Stimulated activated CD4-positive, alpha-beta T cell treated with anti-CD3 and anti-CD28 coated beads, Interleukin-2, amount 100 ng/mL, for 48 hours (primary cell): ENCODE data around the gene SLC31A2.
"Not testable (repeated sequence)": the region's sequence is repeated elsewhere in the genome, so short reads cannot be mapped to it uniquely, and the experiment has no call there.

Source experiments
- DNase-seq, 2 donors: peaks; one replicate each; pipeline ENCODE4 v3.0.0-alpha.2; 2020

The SLC31A2 gene

DNA sequence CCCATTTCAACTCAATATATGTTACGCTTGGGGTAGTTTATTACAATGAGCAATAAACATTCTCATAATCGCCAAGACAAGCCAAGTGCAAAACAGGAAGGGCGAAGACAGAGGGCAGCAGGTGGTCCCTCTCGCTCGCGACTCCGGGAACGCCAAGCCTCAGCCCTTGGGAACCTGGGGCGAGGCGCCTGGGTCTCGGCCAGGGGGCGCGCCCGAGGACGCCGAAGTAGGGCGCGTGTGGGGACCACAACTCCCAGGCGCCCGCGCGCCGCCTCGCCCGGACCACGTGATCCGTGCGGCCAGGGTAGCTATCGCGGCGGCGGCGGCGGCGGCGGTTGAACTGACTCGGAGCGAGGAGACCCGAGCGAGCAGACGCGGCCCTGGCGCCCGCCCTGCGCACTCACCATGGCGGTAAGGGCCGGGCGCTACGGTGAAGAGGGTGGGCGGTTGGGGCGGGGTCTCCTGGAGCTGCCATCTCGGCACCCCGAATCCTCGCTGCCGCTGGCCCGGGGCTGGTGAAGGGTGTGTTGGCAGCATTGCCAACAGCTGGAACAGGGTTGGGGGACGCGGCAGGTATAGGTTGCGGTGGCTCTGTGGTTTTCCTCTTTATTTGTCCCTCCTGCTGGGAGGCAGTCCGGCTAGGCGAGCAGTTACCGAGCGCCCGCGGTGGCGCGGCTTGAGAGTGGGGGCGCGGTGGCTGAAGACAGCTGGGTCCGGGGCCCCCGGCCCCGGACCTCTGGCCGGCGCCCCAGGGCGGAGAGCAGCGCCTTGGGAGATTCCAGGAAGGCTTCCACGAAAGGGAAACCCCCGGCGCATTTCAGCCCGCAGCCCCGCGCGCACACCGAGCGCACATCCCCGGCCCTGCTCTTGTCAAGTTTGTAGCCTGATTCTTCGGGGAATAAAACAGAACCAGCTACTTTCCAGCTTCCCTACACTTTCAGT, at the start of gene SLC31A2:
TSS of gene SLC31A2 (plus strand) at position 338 of the 942 bp plus-strand sequence. CDS start at position 406, 68 bp downstream.
- peak; percentile 84 to 87 for DNase-seq

- DNase-seq = not testable (repeated sequence)
Measured at GRCh38 chr9:113105345-113105744, 45.5 kb upstream of the SLC31A2 start.

DNA sequence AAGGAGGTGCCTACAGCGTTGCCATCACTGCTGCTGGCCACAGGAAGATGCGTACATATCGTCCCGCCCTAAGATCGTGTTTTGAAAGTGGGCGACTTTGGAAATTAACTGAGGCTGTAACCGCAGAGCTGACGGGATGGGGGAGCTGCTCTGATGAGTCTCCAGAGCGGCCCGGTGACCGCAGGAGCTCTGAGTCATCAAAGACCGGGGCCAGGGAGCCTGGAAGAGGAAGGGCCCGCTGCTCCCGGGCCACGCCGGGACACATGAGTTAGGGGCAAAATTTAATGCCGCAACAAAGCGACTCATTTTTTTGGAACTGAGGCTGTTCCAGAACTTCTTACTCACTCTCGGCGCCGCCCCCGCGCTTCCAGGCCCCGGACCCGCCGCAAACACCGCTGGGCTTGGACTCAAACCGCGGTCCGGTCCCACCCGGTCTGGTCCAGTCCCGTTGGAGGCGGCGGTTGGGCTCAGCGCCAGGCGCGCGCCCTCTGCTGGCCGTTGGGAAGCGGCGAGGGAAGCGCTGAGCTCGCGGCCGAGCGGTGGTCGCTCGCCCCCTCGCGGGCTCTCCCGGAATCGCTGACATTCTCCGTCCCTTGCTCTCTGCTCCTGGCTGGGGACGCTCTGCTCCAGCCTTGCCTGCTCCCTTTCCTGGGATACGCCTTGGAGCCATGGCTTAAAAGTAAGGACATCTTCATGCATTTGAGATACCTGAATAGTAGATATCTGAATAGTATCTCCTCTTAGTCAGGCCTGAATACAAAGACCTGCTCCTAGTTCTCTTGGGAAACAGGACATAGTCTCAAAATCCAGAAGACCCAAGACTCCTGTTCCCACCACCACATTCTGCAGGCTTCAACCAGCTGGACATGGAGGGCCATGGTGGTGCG, 39.5 kb upstream of the SLC31A2 start:
- DNase-seq = not testable (repeated sequence)

GRCh38 chr9:113112706-113113510, 37.9 kb upstream of the SLC31A2 start:
- not testable (repeated sequence) for DNase-seq

GRCh38 chr9:113118829-113119228, 32.0 kb upstream of the SLC31A2 start:
- not testable (repeated sequence) for DNase-seq

DNA sequence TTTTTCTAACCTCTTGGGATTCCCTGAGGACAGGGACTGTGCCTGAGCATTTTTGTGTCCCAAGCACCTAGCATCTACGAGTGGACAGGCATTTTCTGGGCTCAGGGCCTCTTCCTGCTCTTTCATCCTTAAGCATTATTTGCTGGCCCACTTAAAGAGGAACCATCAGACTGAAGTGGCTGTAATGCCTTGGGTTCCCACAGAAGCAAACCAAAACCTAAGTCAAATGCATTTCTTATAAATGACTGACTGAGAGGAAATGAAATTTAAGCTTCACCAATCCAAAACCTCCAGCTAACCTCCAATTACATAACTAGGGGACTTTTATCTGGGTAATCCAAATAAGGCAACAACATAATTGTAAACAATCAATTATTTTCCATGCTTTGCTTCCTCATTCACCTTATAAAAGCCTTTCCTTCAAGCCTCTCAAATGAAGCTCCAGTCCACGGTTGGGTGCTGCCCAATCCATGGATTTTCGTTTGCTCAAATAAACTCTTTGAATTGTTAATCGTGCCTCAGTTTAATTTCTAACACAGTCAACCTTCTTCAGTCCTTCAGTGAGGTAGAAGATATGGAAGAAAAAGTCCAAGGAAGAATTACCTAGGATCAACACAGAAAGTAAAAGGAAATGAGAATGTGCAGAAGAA, 25.3 kb upstream of the SLC31A2 start:
- DNase-seq = no peak

DNA sequence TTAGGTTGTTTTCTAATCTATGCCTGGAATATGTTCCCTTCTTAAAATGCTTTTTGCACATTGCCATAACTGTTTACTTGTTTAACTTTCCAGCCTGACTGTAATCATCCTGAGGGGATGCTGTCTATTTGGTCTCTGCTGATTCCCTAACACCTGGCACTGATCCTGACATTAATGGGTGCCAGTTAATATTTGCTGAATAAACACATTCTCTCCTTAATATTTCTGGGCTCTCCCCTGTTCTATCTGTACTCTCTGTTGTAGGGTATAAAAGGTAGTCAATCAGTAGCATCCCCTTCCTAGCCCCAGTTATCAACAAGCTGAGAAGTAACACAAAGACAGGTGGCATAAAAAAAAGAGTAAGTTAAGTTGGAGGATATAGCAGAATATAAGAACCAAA, 21.3 kb upstream of the SLC31A2 start:
- no peak for DNase-seq

DNA sequence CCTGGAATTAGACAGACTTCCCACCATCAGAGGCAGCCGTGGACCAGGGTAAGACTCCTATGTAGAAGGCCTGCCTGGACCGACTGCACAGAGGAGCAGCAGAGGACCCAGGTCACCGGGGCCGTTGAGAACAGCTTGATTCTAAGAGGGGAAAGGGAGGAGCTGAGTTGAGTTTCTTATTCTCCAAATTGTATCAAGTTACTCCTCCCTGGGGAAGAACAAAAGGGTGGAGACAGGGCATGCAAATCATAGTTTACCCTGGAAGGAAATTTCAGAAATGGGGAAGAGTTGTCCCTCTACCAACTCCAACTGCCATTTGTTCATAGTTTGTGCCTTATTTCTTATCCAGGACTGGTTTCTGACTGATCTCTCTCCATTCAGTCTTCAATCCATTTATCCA, 20.9 kb upstream of the SLC31A2 start:
- DNase-seq = no peak

DNA sequence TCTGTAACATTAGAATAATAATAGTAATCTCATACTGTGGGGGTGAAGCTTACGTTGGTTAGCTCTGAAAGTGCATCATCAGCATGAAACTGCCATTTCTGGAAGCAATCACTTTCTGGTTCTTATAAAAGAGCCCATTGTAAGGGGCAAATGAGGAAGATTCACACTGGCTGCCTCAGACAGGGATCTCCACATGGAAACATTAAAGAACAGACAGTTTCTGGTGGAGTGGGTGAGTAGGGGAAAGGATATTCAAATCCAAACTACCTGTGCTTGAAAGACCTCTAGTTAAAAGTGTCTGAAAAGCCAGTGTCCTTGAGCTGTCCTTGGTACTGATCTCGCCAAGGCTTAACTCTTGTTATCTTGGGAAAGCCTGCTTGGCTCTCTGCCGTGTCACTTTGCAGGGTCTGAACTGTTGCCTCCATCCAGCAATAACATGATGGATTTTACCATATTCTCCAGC, 19.1 kb upstream of the SLC31A2 start:
- DNase-seq = no peak

DNA sequence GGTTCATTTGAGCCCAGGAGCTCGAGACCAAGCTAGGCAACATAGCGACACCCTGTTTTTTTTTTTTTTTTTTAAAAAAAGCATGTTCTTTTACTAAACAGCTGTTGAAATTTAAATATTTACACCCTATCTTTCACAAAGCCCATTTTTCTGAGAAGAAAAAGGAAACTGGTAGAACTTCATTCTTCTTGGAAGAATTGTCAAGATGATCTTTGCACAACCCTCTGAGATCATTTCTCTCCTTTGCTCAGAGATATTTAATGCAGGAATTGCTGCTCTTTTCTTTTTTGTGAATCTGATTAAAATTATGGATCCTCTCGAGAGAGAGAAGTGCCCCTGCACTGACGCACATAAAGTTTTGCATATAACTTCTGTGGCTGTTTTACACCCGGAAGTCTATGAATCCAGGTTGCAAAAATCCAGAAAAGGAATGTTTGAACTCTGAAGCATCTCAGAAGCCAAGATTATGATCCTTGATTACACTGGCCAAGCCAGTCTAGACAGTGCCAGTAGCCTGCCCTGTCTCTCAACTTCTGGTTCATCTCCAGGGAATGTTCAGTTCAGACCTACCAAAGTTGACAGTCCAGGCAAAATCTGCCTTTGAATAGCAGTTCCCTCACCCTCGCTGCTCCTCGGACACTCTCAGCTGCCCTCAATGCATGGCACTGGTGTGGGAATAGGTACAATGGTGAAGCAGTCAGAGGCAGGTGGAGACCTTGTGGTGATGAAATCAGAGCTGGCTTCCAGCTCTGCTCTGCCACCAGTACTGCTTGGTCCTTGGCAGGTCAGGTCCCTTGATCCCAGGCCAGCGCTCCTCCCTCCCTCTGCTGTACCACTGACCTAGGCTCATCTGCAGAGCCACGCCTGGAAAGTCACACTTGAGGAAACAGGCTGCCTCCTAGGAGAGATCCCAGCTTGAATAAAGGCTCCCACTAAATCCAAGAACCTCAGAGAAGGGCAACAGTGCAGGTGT, 13.3 kb upstream of the SLC31A2 start:
- no peak for DNase-seq

- no peak for DNase-seq
Measured at GRCh38 chr9:113138760-113139159, 12.0 kb upstream of the SLC31A2 start.

DNA sequence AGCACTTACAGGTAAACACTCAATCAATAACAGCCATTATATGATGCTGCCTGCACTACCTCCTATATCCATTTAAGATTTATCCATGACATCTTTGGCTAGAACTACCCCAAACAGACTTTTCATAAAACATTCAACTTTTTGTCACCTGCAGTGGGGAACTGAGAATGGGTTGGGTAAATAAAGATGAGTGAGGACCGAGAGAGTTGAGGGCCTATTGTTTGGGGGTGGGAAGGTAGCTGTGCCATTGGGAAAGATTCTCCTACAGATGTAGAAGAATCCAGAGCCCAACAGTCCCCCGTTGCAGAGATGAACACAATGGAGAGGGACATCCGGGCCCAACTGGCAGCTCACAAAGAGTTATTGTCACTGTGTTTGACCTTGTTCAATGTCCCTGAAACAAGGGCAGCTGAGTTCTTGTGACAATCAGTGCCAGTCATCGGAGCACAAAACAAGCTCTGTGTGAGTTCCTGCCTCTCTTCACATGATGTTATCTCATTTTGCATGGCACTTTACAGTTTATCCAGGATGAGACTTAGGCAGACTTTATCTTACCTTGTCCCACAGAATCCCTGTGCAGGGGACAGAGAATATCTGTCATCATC, 11.5 kb upstream of the SLC31A2 start:
- DNase-seq = no peak

DNA sequence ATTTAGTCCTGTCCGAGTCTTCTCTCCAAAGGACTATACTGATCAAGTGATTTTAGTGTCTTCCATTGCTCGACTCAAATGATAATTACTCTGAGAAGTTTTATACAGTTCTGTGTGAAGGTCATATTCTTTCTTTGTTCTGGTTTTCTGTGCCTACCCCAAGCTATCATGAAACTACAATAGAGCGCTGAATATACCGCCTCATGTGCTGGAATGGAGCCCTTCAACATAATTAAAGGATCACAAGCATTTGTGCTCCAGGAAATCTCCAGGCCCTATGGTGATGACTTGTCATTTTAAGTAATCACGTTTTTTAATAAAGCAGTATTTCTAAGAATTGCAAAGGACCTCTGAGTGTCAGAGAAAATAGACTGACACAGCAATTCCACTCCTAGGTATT, 10.9 kb upstream of the SLC31A2 start:
- DNase-seq = no peak

GRCh38 chr9:113140896-113141295, 9.9 kb upstream of the SLC31A2 start:
- DNase-seq = not testable (repeated sequence)

DNA sequence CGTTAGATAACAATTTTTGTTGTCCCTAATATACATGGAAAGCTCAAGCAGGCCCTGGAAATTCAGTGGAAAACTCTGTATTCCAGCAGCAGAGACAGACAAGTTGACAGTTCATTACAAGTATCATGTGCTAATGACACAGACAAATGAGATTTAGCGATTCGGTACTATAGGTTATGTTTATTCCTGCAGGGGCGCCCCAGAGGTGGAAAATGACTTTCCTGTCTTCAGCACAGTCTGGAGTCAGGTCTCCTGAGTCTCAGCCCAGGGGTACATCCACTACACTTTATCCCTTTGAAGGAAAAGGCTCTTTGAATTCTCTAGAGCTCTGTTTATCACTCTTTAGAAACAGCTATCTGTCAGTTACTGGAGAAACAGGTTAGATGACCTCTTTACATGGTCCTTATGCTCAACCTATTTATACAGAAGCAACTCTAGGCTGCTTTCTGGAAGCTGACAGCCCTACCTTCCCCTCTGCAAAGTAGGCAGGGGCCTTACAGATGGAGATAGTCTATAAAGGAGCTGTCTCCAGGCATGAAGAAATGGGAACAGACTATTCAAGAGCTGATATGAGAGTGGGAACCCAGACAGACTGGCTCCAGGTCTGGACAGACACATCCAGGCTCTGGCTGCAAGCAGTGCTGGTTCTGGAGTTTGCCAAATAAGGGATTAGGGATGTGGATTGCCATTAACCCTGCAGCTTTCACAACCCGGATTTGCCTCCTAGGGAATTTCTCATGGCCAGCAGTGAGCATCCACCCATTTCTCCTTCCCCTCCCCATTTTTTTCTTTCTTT, 7.2 kb upstream of the SLC31A2 start:
- no peak for DNase-seq

- DNase-seq = no peak
Measured at GRCh38 chr9:113148372-113148705, 2.5 kb upstream of the SLC31A2 start.

GRCh38 chr9:113148781-113149510, 1.9 kb upstream of the SLC31A2 start:
- DNase-seq = no peak

DNA sequence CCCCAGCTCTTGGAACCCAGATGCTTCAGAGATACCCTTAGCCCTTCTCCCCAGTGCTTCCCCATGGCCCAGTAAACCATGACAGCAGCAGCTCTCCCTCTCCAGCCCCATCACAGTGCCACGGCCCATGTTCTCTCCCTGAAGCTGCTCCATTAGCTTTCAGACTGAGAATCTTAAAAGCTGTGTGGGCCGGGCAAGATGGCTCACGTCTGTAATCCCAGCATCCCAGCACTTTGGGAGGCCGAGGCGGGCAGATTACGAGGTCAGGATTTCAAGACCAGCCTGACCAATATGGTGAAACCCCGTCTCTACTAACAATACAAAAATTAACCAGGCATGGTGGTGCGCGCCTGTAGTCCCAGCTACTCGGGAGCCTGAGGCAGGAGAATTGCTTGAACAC, 1.2 kb upstream of the SLC31A2 start:
- DNase-seq = not testable (repeated sequence)
